ENCODE data around the gene PLXNC1. TPM values are rescaled to one million over a fixed set of nuclear protein-coding genes. Genes with fewer than 3 reads are reported as not detected.
A peak's percentile ranks its signal among the peaks of the same experiment; 100 is the strongest.

Gene PLXNC1
- total and polyA plus RNA-seq, 9 of the 15 experiments (the other 6 are each of a cell fraction or from before 2014, with no cell fraction given), result 0.08 to 0.87 (median 0.28) TPM

DNA sequence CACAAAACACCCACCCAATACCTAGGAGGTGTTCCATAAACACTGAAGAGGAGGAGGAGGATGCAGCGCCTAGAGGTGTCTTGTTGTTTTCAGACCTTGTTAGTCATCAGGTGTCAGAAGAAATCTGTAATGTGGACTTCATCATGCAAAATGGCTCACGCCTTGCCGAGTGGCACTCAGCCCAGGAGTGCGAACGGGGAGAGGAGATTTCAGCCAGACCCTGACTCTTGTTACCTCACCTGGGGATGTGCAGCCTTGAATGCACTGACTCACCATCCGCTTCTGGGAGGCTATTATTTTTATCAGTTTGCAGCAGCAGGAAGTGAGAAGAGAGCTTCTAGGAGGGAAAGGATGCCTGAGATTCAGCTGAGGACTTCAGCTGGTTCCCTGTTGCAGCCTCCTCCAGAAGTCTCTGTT, 48.2 kb upstream of the PLXNC1 start:
- Histone ChIP-seq H4K20me1 (replicated peaks; ENCODE audit: control insufficient read depth, insufficient read depth, low read length) (0 out of 2 replicates have a peak, but pooled peaks cover 4% of the 10 kb centered on the region), H3K27me3 (ENCODE audit: control insufficient read depth in 2 of 2, insufficient read depth in 2 of 2, low read length in 2 of 2) (no peaks in the 10 kb centered on the region), H3K9ac (ENCODE audit: insufficient read depth in 1 of 2, low read depth in 2 of 2, low read length in 2 of 2) (no peak overlapping the region), H3K36me3 (ENCODE audit: control insufficient read depth, insufficient read depth, low read length) (no peaks in the 10 kb centered on the region), H2AFZ (ENCODE audit: low read depth, low read length) (no peak overlapping the region), H3K27ac (ENCODE audit: extremely low read depth, low read depth, low read length) (no peak overlapping the region; the same call in 2 of the 3 replicates), H3K9me3 (replicated peaks; ENCODE audit: control insufficient read depth, insufficient read depth, low read depth, low read length) (no peaks in the 10 kb centered on the region), H3K4me3 (no peak overlapping the region), H3K79me2 (ENCODE audit: control insufficient read depth, insufficient read depth, low read length) (no peaks in the 10 kb centered on the region), H3K4me2 (ENCODE audit: insufficient read depth, low read length) (0 out of 2 replicates have a peak overlapping the region, but pooled peaks have one; percentile 1), H3K4me1 (replicated peaks in 1 of 2; ENCODE audit: control insufficient read depth in 2 of 2, insufficient read depth in 2 of 2, low read length in 2 of 2) (peaks cover 14 to 18% of the 10 kb centered on the region in 2 experiments), H3K9me1 (ENCODE audit: control insufficient read depth, insufficient read depth, low read length) (no peaks in the 10 kb centered on the region)
- POLR2A ChIA-PET, result interaction anchor here (0.6 to 1.9 kb wide), 9 partner anchors 25 to 1333 kb away, joined by 3 to 11 read pairs (median 3); partner anchors contain the start of gene UBE2N
- in situ Hi-C loops (cut with MboI) (loop anchor here (5.0 to 25.0 kb wide), 5 partner anchors 343 to 1313 kb away; no protein-coding TSS in a partner anchor), intact Hi-C loops (cut with micrococcal nuclease) (loop anchor here (1.0 to 10.0 kb wide), 6 partner anchors 25 to 1525 kb away; no protein-coding TSS in a partner anchor)
- no TSS peak for BruUV-seq (replicated peaks)
- peak; percentile 77 for ATAC-seq
- peak; percentile 86 for FAIRE-seq
- CTCF ChIA-PET (ENCODE audit: low intra/inter-chr PET ratio), result interaction anchor here (1.2 to 4.8 kb wide), 3 partner anchors 531 to 597 kb away, joined by 3 to 62 read pairs (median 24); no protein-coding TSS in a partner anchor
- peak; percentile 15 to 82 (median 42) for DNase-seq (ENCODE audit: extremely low read depth in 1 of 4, low spot score in 3 of 4)
- 1% methylated on average over 6 of the region's 6 CpGs for WGBS (ENCODE audit: insufficient coverage, low coverage, missing lambda C conversion rate)
- TF ChIP-seq ZFPM2 (CRISPR knock-in tag; IDR thresholded peaks at IDR 0.05) (no peak), ZNF165 (CRISPR knock-in tag; IDR thresholded peaks at IDR 0.05; ENCODE audit: borderline replicate concordance) (no peak), NFE2L1 (tag; IDR thresholded peaks at IDR 0.05; ENCODE audit: borderline replicate concordance, low read depth) (no peak), KLF1 (tag; IDR thresholded peaks at IDR 0.05) (no peak), MTA2 (IDR thresholded peaks at IDR 0.05; ENCODE audit: low read depth) (peak; percentile 43; the same call in 1 of the 2 replicates), ZC3H4 (CRISPR knock-in tag; IDR thresholded peaks at IDR 0.05; ENCODE audit: borderline replicate concordance) (no peak), MEF2A (IDR thresholded peaks at IDR 0.05; ENCODE audit: control insufficient read depth, low read depth, low read length) (0 out of 2 replicates have a peak, but pooled peaks have one; percentile 46), YY1 (IDR thresholded peaks at IDR 0.05; ENCODE audit: borderline replicate concordance in 1 of 3, control insufficient read depth in 1 of 3, extremely low read depth in 1 of 3, insufficient read depth in 3 of 3, insufficient read length in 1 of 3, insufficient replicate concordance in 2 of 3, low read depth in 1 of 3, low read length in 2 of 3) (peak in 1 of 3 experiments; percentile 75), SAFB2 (IDR thresholded peaks at IDR 0.05; ENCODE audit: borderline replicate concordance, low read depth, low read length, severe bottlenecking) (no peak), SNIP1 (IDR thresholded peaks at IDR 0.05; ENCODE audit: low read depth) (no peak), SMARCC2 (IDR thresholded peaks at IDR 0.05; ENCODE audit: low read depth) (peak; percentile 82), SRSF1 (IDR thresholded peaks at IDR 0.05; ENCODE audit: low read depth, low read length) (no peak), RNF2 (IDR thresholded peaks at IDR 0.05) (peak; percentile 68), RAD51 (IDR thresholded peaks at IDR 0.05; ENCODE audit: borderline replicate concordance, low read depth) (no peak)
- TF ChIP-seq, protein P1, sequence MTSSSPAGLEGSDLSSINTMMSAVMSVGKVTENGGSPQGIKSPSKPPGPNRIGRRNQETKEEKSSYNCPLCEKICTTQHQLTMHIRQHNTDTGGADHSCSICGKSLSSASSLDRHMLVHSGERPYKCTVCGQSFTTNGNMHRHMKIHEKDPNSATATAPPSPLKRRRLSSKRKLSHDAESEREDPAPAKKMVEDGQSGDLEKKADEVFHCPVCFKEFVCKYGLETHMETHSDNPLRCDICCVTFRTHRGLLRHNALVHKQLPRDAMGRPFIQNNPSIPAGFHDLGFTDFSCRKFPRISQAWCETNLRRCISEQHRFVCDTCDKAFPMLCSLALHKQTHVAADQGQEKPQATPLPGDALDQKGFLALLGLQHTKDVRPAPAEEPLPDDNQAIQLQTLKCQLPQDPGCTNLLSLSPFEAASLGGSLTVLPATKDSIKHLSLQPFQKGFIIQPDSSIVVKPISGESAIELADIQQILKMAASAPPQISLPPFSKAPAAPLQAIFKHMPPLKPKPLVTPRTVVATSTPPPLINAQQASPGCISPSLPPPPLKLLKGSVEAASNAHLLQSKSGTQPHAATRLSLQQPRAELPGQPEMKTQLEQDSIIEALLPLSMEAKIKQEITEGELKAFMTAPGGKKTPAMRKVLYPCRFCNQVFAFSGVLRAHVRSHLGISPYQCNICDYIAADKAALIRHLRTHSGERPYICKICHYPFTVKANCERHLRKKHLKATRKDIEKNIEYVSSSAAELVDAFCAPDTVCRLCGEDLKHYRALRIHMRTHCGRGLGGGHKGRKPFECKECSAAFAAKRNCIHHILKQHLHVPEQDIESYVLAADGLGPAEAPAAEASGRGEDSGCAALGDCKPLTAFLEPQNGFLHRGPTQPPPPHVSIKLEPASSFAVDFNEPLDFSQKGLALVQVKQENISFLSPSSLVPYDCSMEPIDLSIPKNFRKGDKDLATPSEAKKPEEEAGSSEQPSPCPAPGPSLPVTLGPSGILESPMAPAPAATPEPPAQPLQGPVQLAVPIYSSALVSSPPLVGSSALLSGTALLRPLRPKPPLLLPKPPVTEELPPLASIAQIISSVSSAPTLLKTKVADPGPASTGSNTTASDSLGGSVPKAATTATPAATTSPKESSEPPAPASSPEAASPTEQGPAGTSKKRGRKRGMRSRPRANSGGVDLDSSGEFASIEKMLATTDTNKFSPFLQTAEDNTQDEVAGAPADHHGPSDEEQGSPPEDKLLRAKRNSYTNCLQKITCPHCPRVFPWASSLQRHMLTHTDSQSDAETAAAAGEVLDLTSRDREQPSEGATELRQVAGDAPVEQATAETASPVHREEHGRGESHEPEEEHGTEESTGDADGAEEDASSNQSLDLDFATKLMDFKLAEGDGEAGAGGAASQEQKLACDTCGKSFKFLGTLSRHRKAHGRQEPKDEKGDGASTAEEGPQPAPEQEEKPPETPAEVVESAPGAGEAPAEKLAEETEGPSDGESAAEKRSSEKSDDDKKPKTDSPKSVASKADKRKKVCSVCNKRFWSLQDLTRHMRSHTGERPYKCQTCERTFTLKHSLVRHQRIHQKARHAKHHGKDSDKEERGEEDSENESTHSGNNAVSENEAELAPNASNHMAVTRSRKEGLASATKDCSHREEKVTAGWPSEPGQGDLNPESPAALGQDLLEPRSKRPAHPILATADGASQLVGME (CRISPR knock-in tag; IDR thresholded peaks at IDR 0.05), result 0 out of 2 replicates have a peak, but pooled peaks have one; percentile 73
- TF ChIP-seq, protein P2, sequence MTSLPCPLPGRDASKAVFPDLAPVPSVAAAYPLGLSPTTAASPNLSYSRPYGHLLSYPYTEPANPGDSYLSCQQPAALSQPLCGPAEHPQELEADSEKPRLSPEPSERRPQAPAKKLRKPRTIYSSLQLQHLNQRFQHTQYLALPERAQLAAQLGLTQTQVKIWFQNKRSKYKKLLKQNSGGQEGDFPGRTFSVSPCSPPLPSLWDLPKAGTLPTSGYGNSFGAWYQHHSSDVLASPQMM (CRISPR knock-in tag; IDR thresholded peaks at IDR 0.05), result no peak

Data from K562 (cell line).